Activated CD8-positive, alpha-beta T cell treated with anti-CD3 and anti-CD28 coated beads for 36 hours (primary cell): ENCODE results near the gene VWA2. TPM values are rescaled to one million over a fixed set of nuclear protein-coding genes. Genes with fewer than 3 reads are reported as not detected.

Source experiments
- ATAC-seq: fragments of 200-7000 bp; cut with Tn5 transposase; one replicate; pipeline ENCODE4 v1.10.0; 2021; ENCODE audit warnings: mild to moderate bottlenecking, moderate library complexity
- CTCF ChIA-PET: fragments of 350-600 bp; sonication (Branson Sonifier 250); formaldehyde crosslinking; loops from one replicate; lab custom pipeline; 2021; ENCODE audit warnings: antibody characterized with exemption; lab: Charles Lee
- POLR2A ChIA-PET: fragments of 350-600 bp; sonication (Branson Sonifier 250); formaldehyde crosslinking; loops from one replicate; lab custom pipeline; 2021; ENCODE audit warnings: antibody characterized with exemption; lab: Charles Lee
- DNase-seq: peaks from one replicate; pipeline ENCODE4 v3.0.0-alpha.2; 2020
- H3K27ac Mint-ChIP-seq: one replicate; pipeline ENCODE4 v1.8.0; 2021; ENCODE audit warnings: mild to moderate bottlenecking, mixed read lengths
- H3K27me3 Mint-ChIP-seq: one replicate; pipeline ENCODE4 v1.8.0; 2021; ENCODE audit warnings: mixed read lengths
- H3K36me3 Mint-ChIP-seq: one replicate; pipeline ENCODE4 v1.8.0; 2021; ENCODE audit warnings: low read depth, mixed read lengths
- H3K4me1 Mint-ChIP-seq: one replicate; pipeline ENCODE4 v1.8.0; 2021; ENCODE audit warnings: low read depth, mixed read lengths
- H3K4me3 Mint-ChIP-seq: one replicate; pipeline ENCODE4 v1.8.0; 2021; ENCODE audit warnings: mild to moderate bottlenecking, moderate library complexity, mixed read lengths
- H3K9me3 Mint-ChIP-seq: one replicate; pipeline ENCODE4 v1.8.0; 2021; ENCODE audit warnings: mixed read lengths
- CTCF ChIP-seq: fragments of 200-600 bp; IDR thresholded peaks from one replicate; pipeline ENCODE4 v1.8.0; 2022; ENCODE audit warnings: antibody characterized with exemption, mild to moderate bottlenecking
- intact Hi-C: fragments of 100-400 bp; cut with micrococcal nuclease; formaldehyde crosslinking; loops from one replicate; pipeline ENCODE4 v1.10.0; 2022
- total RNA-seq, 2 experiments: library from RNA; stranded (reverse); gene quantifications; one replicate each; pipeline ENCODE4 v1.2.3, GENCODE V29; 2021

Gene VWA2
- total RNA-seq, 2 experiments from 2014 or later, result not detected

GRCh38 chr10:114313866-114314265, 74.8 kb downstream of the VWA2 start:
- intact Hi-C loops, result no loop called here
- no peak for TF ChIP-seq CTCF
- ATAC-seq (no peak), DNase-seq (no peak)
- no peaks in the 10 kb centered on the region for H3K9me3 Mint-ChIP-seq
- H3K4me1 Mint-ChIP-seq, result no peaks in the 10 kb centered on the region
- no peaks in the 10 kb centered on the region for H3K27me3 Mint-ChIP-seq
- ChIA-PET POLR2A (no interaction called here), CTCF (interaction anchor here (2.2 kb wide), 1 partner anchor 10 kb away, joined by 6 read pairs; no protein-coding TSS in a partner anchor)
- H3K4me3 Mint-ChIP-seq, result no peak overlapping the region
- H3K27ac Mint-ChIP-seq, result no peak overlapping the region
- H3K36me3 Mint-ChIP-seq, result no peaks in the 10 kb centered on the region

GRCh38 chr10:114315566-114316420, 76.7 kb downstream of the VWA2 start:
- no peak for DNase-seq
- no peak overlapping the region for H3K27ac Mint-ChIP-seq
- POLR2A ChIA-PET, result interaction anchor here (0.6 to 1.0 kb wide), 2 partner anchors 142 to 850 kb away, joined by 3 to 4 read pairs; partner anchors contain the start of gene CCDC186
- H3K9me3 Mint-ChIP-seq, result no peaks in the 10 kb centered on the region
- H3K36me3 Mint-ChIP-seq, result no peaks in the 10 kb centered on the region
- ATAC-seq, result no peak
- H3K27me3 Mint-ChIP-seq, result no peaks in the 10 kb centered on the region
- intact Hi-C loops, result no loop called here
- CTCF ChIA-PET, result interaction anchor here (1.1 to 2.9 kb wide), 2 partner anchors 12 kb away, joined by 3 to 11 read pairs; no protein-coding TSS in a partner anchor
- TF ChIP-seq CTCF, result no peak
- H3K4me3 Mint-ChIP-seq, result no peak overlapping the region
- no peaks in the 10 kb centered on the region for H3K4me1 Mint-ChIP-seq

- H3K4me3 Mint-ChIP-seq, result no peak overlapping the region
- no peak for TF ChIP-seq CTCF
- no peaks in the 10 kb centered on the region for H3K4me1 Mint-ChIP-seq
- no peaks in the 10 kb centered on the region for H3K9me3 Mint-ChIP-seq
- DNase-seq (no peak), ATAC-seq (no peak)
- no peaks in the 10 kb centered on the region for H3K27me3 Mint-ChIP-seq
- H3K27ac Mint-ChIP-seq, result no peak overlapping the region
- intact Hi-C loops, result no loop called here
- POLR2A ChIA-PET, result interaction anchor here (0.6 to 1.0 kb wide), 2 partner anchors 143 to 230 kb away, joined by 3 read pairs; partner anchors contain the start of gene CCDC186
- H3K36me3 Mint-ChIP-seq, result no peaks in the 10 kb centered on the region
- CTCF ChIA-PET, result interaction anchor here (2.9 kb wide), 1 partner anchor 13 kb away, joined by 11 read pairs; no protein-coding TSS in a partner anchor
Measured at GRCh38 chr10:114316744-114317143, 77.7 kb downstream of the VWA2 start.

GRCh38 chr10:114319406-114320248, 80.6 kb downstream of the VWA2 start:
- Mint-ChIP-seq H3K4me1 (no peaks in the 10 kb centered on the region), H3K4me3 (no peak overlapping the region), H3K9me3 (no peaks in the 10 kb centered on the region), H3K36me3 (no peaks in the 10 kb centered on the region), H3K27ac (no peak overlapping the region), H3K27me3 (no peaks in the 10 kb centered on the region)
- intact Hi-C loops, result no loop called here
- TF ChIP-seq CTCF, result no peak
- ChIA-PET CTCF (interaction anchor here (1.0 kb wide), 1 partner anchor 11 kb away, joined by 3 read pairs; no protein-coding TSS in a partner anchor), POLR2A (no interaction called here)
- ATAC-seq (no peak), DNase-seq (no peak)
